HCT116 (cell line): ENCODE measurements around the gene CDKL4. TPM values are rescaled to one million over a fixed set of nuclear protein-coding genes. Genes with fewer than 3 reads are reported as not detected.

Source experiments
- ATAC-seq: fragments of 200-7000 bp; cut with Tn5 transposase; 2 replicates; pipeline ENCODE4 v1.9.1; 2020; ENCODE audit warnings: mild to moderate bottlenecking, moderate library complexity
- BruUV-seq: library from RNA; stranded (reverse); fragments of 400-500 nt; replicated peaks from 2 replicates; lab custom pipeline; 2021; lab: Mats Ljungman, UMichigan
- CTCF ChIA-PET: fragments of 300-600 bp; sonication (Branson Sonifier 250); formaldehyde crosslinking; loops from one replicate; lab custom pipeline; 2021; ENCODE audit warnings: antibody characterized with exemption; lab: Charles Lee
- POLR2A ChIA-PET: fragments of 300-600, 350-600 bp; sonication (Branson Sonifier 250); formaldehyde crosslinking; loops from one replicate; lab custom pipeline; 2021; ENCODE audit warnings: antibody characterized with exemption; lab: Charles Lee
- RAD21 ChIA-PET, 2 experiments: fragments of 300-600 bp; sonication (Branson Sonifier 250); formaldehyde crosslinking; loops; one replicate each; lab custom pipeline; 2023; ENCODE audit warnings: low total read pairs in 2 of 2; ENCODE audit not compliant: uncharacterized antibody in 2 of 2, unreplicated experiment in 2 of 2, low non-redundant PET in 1 of 2; lab: Charles Lee
- DNase-seq: peaks from one replicate; pipeline ENCODE4 v3.0.0-alpha.2; 2010; ENCODE audit warnings: low read depth, low spot score
- H2AFZ ChIP-seq: fragments of 200-600 bp; shearing (Covaris generic), sonication (generic); 2 replicates; pipeline ENCODE4 v1.6.1; 2017; ENCODE audit warnings: low read depth, mixed run types, mixed read lengths, antibody characterized with exemption, low read length; ENCODE audit not compliant: poor library complexity, severe bottlenecking
- H3K27ac ChIP-seq: 2 replicates; pipeline ENCODE4 v1.5.1; 2012; ENCODE audit warnings: low read depth, low read length
- H3K27me3 ChIP-seq: fragments of 200-600 bp; sonication (generic); 2 replicates; pipeline ENCODE4 v1.6.1; 2016; ENCODE audit warnings: mixed run types, low read length, mixed read lengths; ENCODE audit not compliant: insufficient read depth
- H3K36me3 ChIP-seq, 2 experiments: fragments of 200-500 bp in 1 of 2; fragments of 200-600 bp in 1 of 2; sonication (Bioruptor generic) in 1 of 2; sonication (generic) in 1 of 2; 2 replicates each; pipeline versions ENCODE4 v1.5.1 to v1.6.1; 2014 to 2016; ENCODE audit warnings: low read length in 2 of 2, inconsistent platforms in 1 of 2, mixed read lengths in 1 of 2, mixed run types in 1 of 2; ENCODE audit not compliant: insufficient read depth in 2 of 2, control insufficient read depth in 1 of 2
- H3K4me1 ChIP-seq, 2 experiments: fragments of 200-600 bp in 1 of 2; sonication (generic) in 1 of 2; 2 replicates each; pipeline versions ENCODE4 v1.5.1 to v1.6.1; 2012 to 2017; ENCODE audit warnings: low read length in 2 of 2, inconsistent platforms in 1 of 2, mild to moderate bottlenecking in 1 of 2, mixed read lengths in 1 of 2, mixed run types in 1 of 2, moderate library complexity in 1 of 2; ENCODE audit not compliant: insufficient read depth in 2 of 2, control insufficient read depth in 1 of 2
- H3K4me2 ChIP-seq: fragments of 200-600 bp; sonication (generic); 2 replicates; pipeline ENCODE4 v1.6.1; 2017; ENCODE audit warnings: mixed run types, low read length, mixed read lengths
- H3K4me3 ChIP-seq, 2 experiments: fragments of 200-600 bp in 1 of 2; sonication (generic) in 1 of 2; replicated peaks in 1 of 2; 2 replicates each; pipeline ENCODE4 v1.5.1; 2011 to 2016; ENCODE audit warnings: low read length in 2 of 2, control low read depth in 1 of 2, low read depth in 1 of 2, mild to moderate bottlenecking in 1 of 2, mixed read lengths in 1 of 2, mixed run types in 1 of 2
- H3K79me2 ChIP-seq: fragments of 200-600 bp; sonication (generic); 2 replicates; pipeline ENCODE4 v1.6.1; 2017; ENCODE audit warnings: mild to moderate bottlenecking, mixed run types, low read length, moderate library complexity, mixed read lengths; ENCODE audit not compliant: insufficient read depth
- H3K9ac ChIP-seq: fragments of 200-600 bp; sonication (generic); 2 replicates; pipeline ENCODE4 v1.6.1; 2016; ENCODE audit warnings: low read length, mixed read lengths
- H3K9me2 ChIP-seq: fragments of 200-600 bp; sonication (generic), shearing (Covaris generic); 2 replicates; pipeline ENCODE4 v1.6.1; 2017; ENCODE audit warnings: mixed run types, mild to moderate bottlenecking, moderate library complexity; ENCODE audit not compliant: insufficient read depth
- H3K9me3 ChIP-seq, 2 experiments: fragments of 200-500 bp in 1 of 2; fragments of 200-600 bp in 1 of 2; sonication (Bioruptor generic) in 1 of 2; sonication (generic) in 1 of 2; 2 replicates each; pipeline ENCODE4 v1.6.1; 2014 to 2017; ENCODE audit warnings: low read length in 2 of 2, mixed read lengths in 2 of 2, inconsistent platforms in 1 of 2, low read depth in 1 of 2, mild to moderate bottlenecking in 1 of 2, mixed run types in 1 of 2, moderate library complexity in 1 of 2; ENCODE audit not compliant: control insufficient read depth in 1 of 2, insufficient read depth in 1 of 2
- H4K20me1 ChIP-seq: fragments of 200-600 bp; sonication (generic), shearing (Covaris generic); 2 replicates; pipeline ENCODE4 v1.6.1; 2017; ENCODE audit warnings: mixed run types, mild to moderate bottlenecking, moderate library complexity; ENCODE audit not compliant: insufficient read depth
- ATF3 ChIP-seq: IDR thresholded peaks from 2 replicates; pipeline ENCODE4 v1.6.1; 2012
- CEBPB ChIP-seq: IDR thresholded peaks from 2 replicates; pipeline ENCODE4 v1.6.1; 2012; ENCODE audit warnings: low read depth
- CTCF ChIP-seq, 3 experiments: fragments of 200-600 bp in 1 of 3; sonication (generic) in 1 of 3; IDR thresholded peaks in 2 of 3; conservative IDR thresholded peaks in 1 of 3; 2 replicates each; pipeline ENCODE4 v1.5.1; 2012 to 2017; ENCODE audit warnings: low read depth in 2 of 3, low read length in 2 of 3, antibody characterized with exemption in 1 of 3, borderline replicate concordance in 1 of 3, control low read depth in 1 of 3, mild to moderate bottlenecking in 1 of 3, mixed read lengths in 1 of 3, mixed run types in 1 of 3, moderate library complexity in 1 of 3; ENCODE audit not compliant: insufficient read depth in 1 of 3
- ELF1 ChIP-seq: IDR thresholded peaks from 2 replicates; pipeline ENCODE4 v1.6.1; 2012; ENCODE audit warnings: low read depth, borderline replicate concordance
- EZH2 ChIP-seq: fragments of 200-600 bp; sonication (generic); IDR thresholded peaks from 2 replicates; pipeline ENCODE4 v1.6.1; 2017; ENCODE audit warnings: antibody characterized with exemption, mixed run types
- EZH2phosphoT487 ChIP-seq: fragments of 200-600 bp; IDR thresholded peaks from 2 replicates; pipeline ENCODE4 v1.6.1; 2018; ENCODE audit warnings: antibody characterized with exemption, borderline replicate concordance
- FOSL1 ChIP-seq: IDR thresholded peaks from 2 replicates; pipeline ENCODE4 v1.6.1; 2012; ENCODE audit warnings: low read depth
- MAX ChIP-seq: IDR thresholded peaks from 2 replicates; pipeline ENCODE4 v1.6.1; 2012
- REST ChIP-seq: IDR thresholded peaks from 2 replicates; pipeline ENCODE4 v1.6.1; 2012; ENCODE audit warnings: low read depth
- SIN3A ChIP-seq: IDR thresholded peaks from 2 replicates; pipeline ENCODE4 v1.6.1; 2012; ENCODE audit warnings: low read depth
- SP1 ChIP-seq: IDR thresholded peaks from 2 replicates; pipeline ENCODE4 v1.6.1; 2012; ENCODE audit warnings: low read depth
- SRF ChIP-seq: IDR thresholded peaks from 2 replicates; pipeline ENCODE4 v1.6.1; 2012; ENCODE audit warnings: low read depth
- TCF7L2 ChIP-seq: IDR thresholded peaks from 2 replicates; pipeline ENCODE4 v1.7.0; 2011; ENCODE audit warnings: borderline replicate concordance, inconsistent platforms; ENCODE audit not compliant: insufficient read depth, insufficient read length; ENCODE audit errors: extremely low read depth
- YY1 ChIP-seq: IDR thresholded peaks from 2 replicates; pipeline ENCODE4 v1.6.1; 2011; ENCODE audit warnings: low read length, low read depth, moderate library complexity, mild to moderate bottlenecking; ENCODE audit not compliant: insufficient replicate concordance; ENCODE audit errors: extremely low read depth
- ZFX ChIP-seq: fragments of 450-650 bp; IDR thresholded peaks from 2 replicates; pipeline ENCODE4 v1.6.1; 2017
- intact Hi-C: fragments of 100-400 bp; cut with micrococcal nuclease; formaldehyde crosslinking; loops from 2 replicates; pipeline ENCODE4 v1.10.0; 2022
- total RNA-seq: library from RNA; stranded (reverse); gene quantifications from one replicate; pipeline ENCODE4 v1.2.1, GENCODE V29; 2021; ENCODE audit not compliant: unreplicated experiment

CDKL4 gene
- total RNA-seq, 1 experiment from 2014 or later, result 0.27 TPM

GRCh38 chr2:39150890-39151497 lies 92.8 kb downstream of the CDKL4 start:
- Histone ChIP-seq H2AFZ (no peak overlapping the region), H3K4me3 (no peak overlapping the region), H3K9ac (no peak overlapping the region), H3K9me3 (no peaks in the 10 kb centered on the region), H3K27me3 (no peaks in the 10 kb centered on the region), H3K4me1 (no peaks in the 10 kb centered on the region), H4K20me1 (no peaks in the 10 kb centered on the region), H3K27ac (no peak overlapping the region), H3K9me2 (no peaks in the 10 kb centered on the region), H3K36me3 (no peaks in the 10 kb centered on the region), H3K4me2 (no peak overlapping the region), H3K79me2 (no peaks in the 10 kb centered on the region)
- ChIA-PET RAD21 (no interaction called here), POLR2A (no interaction called here), CTCF (no interaction called here)
- DNase-seq (no peak), ATAC-seq (no peak)
- no TSS peak for BruUV-seq
- no peak for TF ChIP-seq ATF3
- no peak for TF ChIP-seq YY1
- no peak for TF ChIP-seq ZFX
- no peak for TF ChIP-seq CTCF (IDR thresholded peaks at IDR 0.05 in 2 of 3, conservative IDR thresholded peaks at IDR 0.05 in 1 of 3; ENCODE audit: borderline replicate concordance in 1 of 3, insufficient read depth in 1 of 3, low read depth in 2 of 3, low read length in 2 of 3)
- TF ChIP-seq SP1, result no peak
- no peak for TF ChIP-seq CEBPB
- TF ChIP-seq REST, result no peak
- TF ChIP-seq SRF, result no peak
- no peak for TF ChIP-seq MAX
- no peak for TF ChIP-seq EZH2phosphoT487
- TF ChIP-seq SIN3A, result no peak
- no peak for TF ChIP-seq FOSL1
- no peak for TF ChIP-seq TCF7L2
- no peak for TF ChIP-seq ELF1
- no peak for TF ChIP-seq EZH2
- intact Hi-C loops, result no loop called here
